Omental fat pad (tissue), 4 donors: ENCODE data around the gene BMAL1. TPM values are rescaled to one million over a fixed set of nuclear protein-coding genes. Genes with fewer than 3 reads are reported as not detected.

ENCODE experiments used
- ATAC-seq: fragments of 150-250 bp; one replicate; pipeline ENCODE4 v1.9.1; 2016; ENCODE audit warnings: mild to moderate bottlenecking, moderate library complexity; ENCODE audit not compliant: low FRiP score
- DNase-seq: peaks from one replicate; pipeline ENCODE4 v3.0.0-alpha.2; 2019; ENCODE audit warnings: low spot score
- CTCF ChIP-seq, 3 donors: fragments of 450-650 bp; IDR thresholded peaks; one replicate each; pipeline ENCODE4 v1.5.1; 2016 to 2017; ENCODE audit warnings: antibody characterized with exemption in 3 of 3, mild to moderate bottlenecking in 3 of 3, moderate library complexity in 2 of 3
- total RNA-seq, 4 donors: library from RNA; depleted of rRNA; stranded (reverse); fragments of >200 nt; gene quantifications; one replicate each; pipeline ENCODE4 v1.1.0, GENCODE V29; 2016

The BMAL1 gene
- total RNA-seq, 4 donors from 2014 or later: 52.5 to 60.5 (median 53.9) TPM

GRCh38 chr11:13321431-13321830 lies 43.8 kb downstream of the BMAL1 start:
- TF ChIP-seq CTCF (IDR thresholded peaks at IDR 0.05): no peak
- DNase-seq (no peak), ATAC-seq (no peak)

GRCh38 chr11:13324141-13324540 lies 46.6 kb downstream of the BMAL1 start:
- no peak for TF ChIP-seq CTCF (IDR thresholded peaks at IDR 0.05)
- DNase-seq: no peak

GRCh38 chr11:13324709-13325108 lies 47.1 kb downstream of the BMAL1 start:
- no peak for TF ChIP-seq CTCF (IDR thresholded peaks at IDR 0.05)
- ATAC-seq: no peak
- DNase-seq: no peak

More at GRCh38 chr11:13324141-13324540, 46.6 kb downstream of the BMAL1 start:
- ATAC-seq: no peak

GRCh38 chr11:13327421-13327820 lies 49.8 kb downstream of the BMAL1 start:
- no peak for DNase-seq
- TF ChIP-seq CTCF (IDR thresholded peaks at IDR 0.05): no peak
- no peak for ATAC-seq

- no peak for DNase-seq
- no peak for TF ChIP-seq CTCF (IDR thresholded peaks at IDR 0.05)
- no peak for ATAC-seq
These were observed 50.7 kb downstream of the BMAL1 start for GRCh38 chr11:13328286-13328685.

GRCh38 chr11:13329670-13330356 lies 52.2 kb downstream of the BMAL1 start:
- ATAC-seq (no peak), DNase-seq (no peak)
- TF ChIP-seq CTCF (IDR thresholded peaks at IDR 0.05): no peak

GRCh38 chr11:13332124-13332523 lies 54.5 kb downstream of the BMAL1 start:
- no peak for ATAC-seq
- no peak for DNase-seq
- no peak for TF ChIP-seq CTCF (IDR thresholded peaks at IDR 0.05)
